ENCODE results near the gene KLHDC4. TPM values are rescaled to one million over a fixed set of nuclear protein-coding genes. Genes with fewer than 3 reads are reported as not detected.

KLHDC4 gene
- total RNA-seq, 2 experiments from 2014 or later = 147 to 233 TPM

DNA sequence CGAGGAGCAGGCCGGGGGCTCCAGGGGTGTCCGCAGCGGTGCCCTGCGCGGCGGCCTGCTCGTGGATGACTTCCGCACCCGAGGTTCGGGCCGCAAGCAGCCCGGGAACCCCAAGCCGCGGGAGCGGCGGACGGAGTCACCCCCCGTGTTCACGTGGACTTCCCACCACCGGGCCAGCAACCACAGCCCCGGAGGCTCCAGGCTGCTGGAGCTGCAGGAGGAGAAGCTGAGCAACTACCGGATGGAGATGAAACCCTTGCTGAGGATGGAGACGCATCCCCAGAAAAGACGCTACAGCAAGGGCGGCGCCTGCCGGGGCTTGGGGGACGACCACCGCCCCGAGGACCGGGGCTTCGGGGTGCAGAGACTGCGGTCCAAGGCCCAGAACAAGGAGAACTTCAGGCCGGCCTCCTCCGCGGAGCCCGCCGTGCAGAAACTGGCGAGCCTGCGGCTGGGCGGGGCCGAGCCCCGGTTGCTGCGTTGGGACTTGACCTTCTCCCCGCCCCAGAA is 75.8 kb downstream of the KLHDC4 start:
- BruUV-seq (replicated peaks) = no TSS peak
- Histone ChIP-seq H3K4me3 (ENCODE audit: low read depth, low read length, poor library complexity, severe bottlenecking) (no peak overlapping the region), H4K20me1 (ENCODE audit: insufficient read depth, low read length) (no peaks in the 10 kb centered on the region), H2AFZ (ENCODE audit: low read length) (no peak overlapping the region), H3K9me3 (ENCODE audit: low read length) (no peaks in the 10 kb centered on the region), H3K4me2 (ENCODE audit: low read length) (no peak overlapping the region), H3K4me1 (ENCODE audit: insufficient read depth, low read length, poor library complexity, severe bottlenecking) (peaks cover 12% of the 10 kb centered on the region), H3K79me2 (ENCODE audit: insufficient read depth, low read depth, low read length) (no peaks in the 10 kb centered on the region), H3K9me2 (ENCODE audit: insufficient read depth, low read length) (no peaks in the 10 kb centered on the region), H3K27ac (ENCODE audit: low read depth, low read length, poor library complexity, severe bottlenecking) (no peak overlapping the region), H3K36me3 (ENCODE audit: insufficient read depth, low read length) (peaks cover 8% of the 10 kb centered on the region)
- ChIA-PET POLR2A (no interaction called here), CTCF (ENCODE audit: unreplicated experiment) (no interaction called here)
- intact Hi-C loops (cut with micrococcal nuclease; ENCODE audit: unreplicated experiment) = no loop called here
- DNase-seq (ENCODE audit: low spot score) = no peak
- TF ChIP-seq, protein P1, sequence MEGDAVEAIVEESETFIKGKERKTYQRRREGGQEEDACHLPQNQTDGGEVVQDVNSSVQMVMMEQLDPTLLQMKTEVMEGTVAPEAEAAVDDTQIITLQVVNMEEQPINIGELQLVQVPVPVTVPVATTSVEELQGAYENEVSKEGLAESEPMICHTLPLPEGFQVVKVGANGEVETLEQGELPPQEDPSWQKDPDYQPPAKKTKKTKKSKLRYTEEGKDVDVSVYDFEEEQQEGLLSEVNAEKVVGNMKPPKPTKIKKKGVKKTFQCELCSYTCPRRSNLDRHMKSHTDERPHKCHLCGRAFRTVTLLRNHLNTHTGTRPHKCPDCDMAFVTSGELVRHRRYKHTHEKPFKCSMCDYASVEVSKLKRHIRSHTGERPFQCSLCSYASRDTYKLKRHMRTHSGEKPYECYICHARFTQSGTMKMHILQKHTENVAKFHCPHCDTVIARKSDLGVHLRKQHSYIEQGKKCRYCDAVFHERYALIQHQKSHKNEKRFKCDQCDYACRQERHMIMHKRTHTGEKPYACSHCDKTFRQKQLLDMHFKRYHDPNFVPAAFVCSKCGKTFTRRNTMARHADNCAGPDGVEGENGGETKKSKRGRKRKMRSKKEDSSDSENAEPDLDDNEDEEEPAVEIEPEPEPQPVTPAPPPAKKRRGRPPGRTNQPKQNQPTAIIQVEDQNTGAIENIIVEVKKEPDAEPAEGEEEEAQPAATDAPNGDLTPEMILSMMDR (conservative IDR thresholded peaks at IDR 0.05; ENCODE audit: low read length) = no peak
- TF ChIP-seq EZH2phosphoT487 (IDR thresholded peaks at IDR 0.05; ENCODE audit: borderline replicate concordance, low read depth, low read length) = no peak

- H2AFZ ChIP-seq (ENCODE audit: low read length) = no peak overlapping the region
- no peak overlapping the region for H3K4me3 ChIP-seq (ENCODE audit: low read depth, low read length, poor library complexity, severe bottlenecking)
- BruUV-seq (replicated peaks) = no TSS peak
- no peaks in the 10 kb centered on the region for H4K20me1 ChIP-seq (ENCODE audit: insufficient read depth, low read length)
- ChIA-PET CTCF (ENCODE audit: unreplicated experiment) (no interaction called here), POLR2A (no interaction called here)
- no peaks in the 10 kb centered on the region for H3K9me3 ChIP-seq (ENCODE audit: low read length)
- no peak for DNase-seq (ENCODE audit: low spot score)
- peaks cover 12% of the 10 kb centered on the region for H3K4me1 ChIP-seq (ENCODE audit: insufficient read depth, low read length, poor library complexity, severe bottlenecking)
- no peaks in the 10 kb centered on the region for H3K9me2 ChIP-seq (ENCODE audit: insufficient read depth, low read length)
- no peaks in the 10 kb centered on the region for H3K79me2 ChIP-seq (ENCODE audit: insufficient read depth, low read depth, low read length)
- intact Hi-C loops (cut with micrococcal nuclease; ENCODE audit: unreplicated experiment) = no loop called here
- H3K4me2 ChIP-seq (ENCODE audit: low read length) = no peak overlapping the region
- TF ChIP-seq, protein P1 (conservative IDR thresholded peaks at IDR 0.05; ENCODE audit: low read length) = no peak
- no peak for TF ChIP-seq EZH2phosphoT487 (IDR thresholded peaks at IDR 0.05; ENCODE audit: borderline replicate concordance, low read depth, low read length)
- H3K27ac ChIP-seq (ENCODE audit: low read depth, low read length, poor library complexity, severe bottlenecking) = no peak overlapping the region
- H3K36me3 ChIP-seq (ENCODE audit: insufficient read depth, low read length) = no peaks in the 10 kb centered on the region
These were observed 76.6 kb downstream of the KLHDC4 start for GRCh38 chr16:87688876-87689815.

- no peak overlapping the region for H3K4me3 ChIP-seq (ENCODE audit: low read depth, low read length, poor library complexity, severe bottlenecking)
- H4K20me1 ChIP-seq (ENCODE audit: insufficient read depth, low read length) = no peaks in the 10 kb centered on the region
- H3K4me2 ChIP-seq (ENCODE audit: low read length) = no peak overlapping the region
- no peaks in the 10 kb centered on the region for H3K9me3 ChIP-seq (ENCODE audit: low read length)
- no peaks in the 10 kb centered on the region for H3K79me2 ChIP-seq (ENCODE audit: insufficient read depth, low read depth, low read length)
- TF ChIP-seq, protein P1 (conservative IDR thresholded peaks at IDR 0.05; ENCODE audit: low read length) = no peak
- no peak for TF ChIP-seq EZH2phosphoT487 (IDR thresholded peaks at IDR 0.05; ENCODE audit: borderline replicate concordance, low read depth, low read length)
- ChIA-PET CTCF (ENCODE audit: unreplicated experiment) (no interaction called here), POLR2A (no interaction called here)
- H2AFZ ChIP-seq (ENCODE audit: low read length) = no peak overlapping the region
- no peak for DNase-seq (ENCODE audit: low spot score)
- H3K27ac ChIP-seq (ENCODE audit: low read depth, low read length, poor library complexity, severe bottlenecking) = no peak overlapping the region
- no peaks in the 10 kb centered on the region for H3K9me2 ChIP-seq (ENCODE audit: insufficient read depth, low read length)
- no peaks in the 10 kb centered on the region for H3K36me3 ChIP-seq (ENCODE audit: insufficient read depth, low read length)
- BruUV-seq (replicated peaks) = no TSS peak
- peaks cover 12% of the 10 kb centered on the region for H3K4me1 ChIP-seq (ENCODE audit: insufficient read depth, low read length, poor library complexity, severe bottlenecking)
- intact Hi-C loops (cut with micrococcal nuclease; ENCODE audit: unreplicated experiment) = no loop called here
These were observed 77.7 kb downstream of the KLHDC4 start for GRCh38 chr16:87687998-87688529.

Data from OCI-LY7 (cell line).